HS-27A (cell line): ENCODE measurements around the gene ARHGAP12.
"Not testable (repeated sequence)": the region's sequence is repeated elsewhere in the genome, so short reads cannot be mapped to it uniquely, and the experiment has no call there.

Experiments
- DNase-seq: peaks from one replicate; pipeline ENCODE4 v3.0.0-alpha.2; 2012; ENCODE audit warnings: low read depth, missing footprints

Gene ARHGAP12

GRCh38 chr10:31923389-31923788, 5.2 kb downstream of the ARHGAP12 start:
- DNase-seq: no peak

GRCh38 chr10:31921031-31921430, 7.6 kb downstream of the ARHGAP12 start:
- DNase-seq: no peak

GRCh38 chr10:31920538-31920937, 8.1 kb downstream of the ARHGAP12 start:
- DNase-seq: no peak

- no peak for DNase-seq
Observed at GRCh38 chr10:31918671-31919409, 9.8 kb downstream of the ARHGAP12 start.

- DNase-seq: no peak
Observed at GRCh38 chr10:31914370-31914769, 14.3 kb downstream of the ARHGAP12 start.

GRCh38 chr10:31912898-31913850, 15.5 kb downstream of the ARHGAP12 start:
- no peak for DNase-seq

GRCh38 chr10:31912289-31912688, 16.3 kb downstream of the ARHGAP12 start:
- DNase-seq: no peak

GRCh38 chr10:31910016-31910415, 18.6 kb downstream of the ARHGAP12 start:
- DNase-seq: no peak

GRCh38 chr10:31908157-31908556, 20.5 kb downstream of the ARHGAP12 start:
- DNase-seq: no peak

- no peak for DNase-seq
Observed at GRCh38 chr10:31906039-31906438, 22.6 kb downstream of the ARHGAP12 start.

GRCh38 chr10:31905586-31905985, 23.0 kb downstream of the ARHGAP12 start:
- no peak for DNase-seq

- no peak for DNase-seq
Observed at GRCh38 chr10:31902625-31903024, 26.0 kb downstream of the ARHGAP12 start.

GRCh38 chr10:31897506-31897905, 31.1 kb downstream of the ARHGAP12 start:
- no peak for DNase-seq

- no peak for DNase-seq
Observed at GRCh38 chr10:31896968-31897384, 31.7 kb downstream of the ARHGAP12 start.

GRCh38 chr10:31895722-31896121, 32.9 kb downstream of the ARHGAP12 start:
- not testable (repeated sequence) for DNase-seq

- DNase-seq: no peak
Observed at GRCh38 chr10:31888442-31888841, 40.2 kb downstream of the ARHGAP12 start.

GRCh38 chr10:31887850-31888249, 40.8 kb downstream of the ARHGAP12 start:
- no peak for DNase-seq

GRCh38 chr10:31886885-31887284, 41.7 kb downstream of the ARHGAP12 start:
- DNase-seq: no peak

- no peak for DNase-seq
Observed at GRCh38 chr10:31885971-31886370, 42.7 kb downstream of the ARHGAP12 start.

GRCh38 chr10:31884386-31884785, 44.2 kb downstream of the ARHGAP12 start:
- no peak for DNase-seq

- DNase-seq: no peak
Observed at GRCh38 chr10:31883397-31883796, 45.2 kb downstream of the ARHGAP12 start.

GRCh38 chr10:31878486-31878885, 50.1 kb downstream of the ARHGAP12 start:
- no peak for DNase-seq
